Mesenchymal stem cell (in vitro differentiated cells and primary cell): ENCODE data around the gene DGCR2.
A peak's percentile ranks its signal among the peaks of the same experiment; 100 is the strongest.

Experiments used
- DNase-seq: peaks from one replicate; pipeline ENCODE4 v3.0.0-alpha.2; 2013
- H2AFZ ChIP-seq: one replicate; pipeline ENCODE4 v1.6.1; 2013; ENCODE audit warnings: low read depth, mild to moderate bottlenecking, control low read depth, inconsistent platforms, low read length, moderate library complexity
- H2AK5ac ChIP-seq: 2 replicates; pipeline ENCODE4 v1.6.1; 2013; ENCODE audit warnings: low read length, moderate library complexity, mild to moderate bottlenecking, inconsistent platforms; ENCODE audit not compliant: severe bottlenecking
- H2BK120ac ChIP-seq: one replicate; pipeline ENCODE4 v1.6.1; 2013; ENCODE audit warnings: low read depth, mild to moderate bottlenecking, inconsistent platforms, low read length, moderate library complexity
- H2BK12ac ChIP-seq, 2 experiments: one replicate each; pipeline ENCODE4 v1.6.1; 2013; ENCODE audit warnings: inconsistent platforms in 2 of 2, low read length in 2 of 2, mild to moderate bottlenecking in 2 of 2, moderate library complexity in 2 of 2, control low read depth in 1 of 2
- H2BK15ac ChIP-seq: one replicate; pipeline ENCODE4 v1.6.1; 2013; ENCODE audit warnings: mild to moderate bottlenecking, low read depth, inconsistent platforms; ENCODE audit not compliant: poor library complexity, severe bottlenecking
- H2BK5ac ChIP-seq: 2 replicates; pipeline ENCODE4 v1.6.1; 2013; ENCODE audit warnings: low read depth, mild to moderate bottlenecking, low read length, control low read depth, inconsistent platforms; ENCODE audit not compliant: poor library complexity, severe bottlenecking
- H3K14ac ChIP-seq, 2 experiments: one replicate each; pipeline ENCODE4 v1.6.1; 2013; ENCODE audit warnings: inconsistent platforms in 2 of 2, low read length in 2 of 2, control low read depth in 1 of 2, mild to moderate bottlenecking in 1 of 2, moderate library complexity in 1 of 2
- H3K18ac ChIP-seq, 2 experiments: one replicate each; pipeline ENCODE4 v1.6.1; 2013; ENCODE audit warnings: inconsistent platforms in 2 of 2, low read length in 2 of 2, control low read depth in 1 of 2, low read depth in 1 of 2, mild to moderate bottlenecking in 1 of 2
- H3K23ac ChIP-seq, 2 experiments: one replicate each; pipeline ENCODE4 v1.6.1; 2013; ENCODE audit warnings: inconsistent platforms in 2 of 2, low read length in 2 of 2, mild to moderate bottlenecking in 2 of 2, moderate library complexity in 2 of 2, control low read depth in 1 of 2
- H3K27ac ChIP-seq: 2 replicates; pipeline ENCODE4 v1.5.1; 2013; ENCODE audit warnings: mild to moderate bottlenecking, moderate library complexity, low read length, control low read depth, inconsistent platforms; ENCODE audit not compliant: poor library complexity, severe bottlenecking
- H3K27me3 ChIP-seq, 2 experiments: 2 replicates each; pipeline versions ENCODE4 v1.6.1 to v1.7.0; 2013; ENCODE audit warnings: low read length in 2 of 2, mild to moderate bottlenecking in 2 of 2, moderate library complexity in 2 of 2, control low read depth in 1 of 2, inconsistent platforms in 1 of 2; ENCODE audit not compliant: control insufficient read depth in 1 of 2, insufficient read depth in 1 of 2
- H3K36me3 ChIP-seq, 2 experiments: 2 replicates each; pipeline versions ENCODE4 v1.6.1 to v1.7.0; 2013; ENCODE audit warnings: low read length in 2 of 2, control low read depth in 1 of 2, inconsistent platforms in 1 of 2, low read depth in 1 of 2, mild to moderate bottlenecking in 1 of 2; ENCODE audit not compliant: insufficient read depth in 2 of 2, control insufficient read depth in 1 of 2
- H3K4ac ChIP-seq, 2 experiments: one replicate each; pipeline ENCODE4 v1.6.1; 2013; ENCODE audit warnings: inconsistent platforms in 2 of 2, low read length in 2 of 2, mild to moderate bottlenecking in 2 of 2, moderate library complexity in 2 of 2, control low read depth in 1 of 2, low read depth in 1 of 2
- H3K4me1 ChIP-seq: 2 replicates; pipeline ENCODE4 v1.6.1; 2013; ENCODE audit warnings: low read depth, low read length, control low read depth; ENCODE audit not compliant: control insufficient read depth, insufficient read depth
- H3K4me2 ChIP-seq: 2 replicates; pipeline ENCODE4 v1.6.1; 2013; ENCODE audit warnings: low read length, mild to moderate bottlenecking, inconsistent platforms; ENCODE audit not compliant: poor library complexity, severe bottlenecking
- H3K4me3 ChIP-seq, 2 experiments: 2 replicates each; pipeline versions ENCODE4 v1.5.1 to v1.7.0; 2013; ENCODE audit warnings: low read length in 2 of 2, mild to moderate bottlenecking in 2 of 2, control low read depth in 1 of 2, low read depth in 1 of 2; ENCODE audit not compliant: insufficient read depth in 1 of 2
- H3K79me1 ChIP-seq: replicated peaks from 2 replicates; pipeline ENCODE4 v1.6.1; 2013; ENCODE audit warnings: mild to moderate bottlenecking, control low read depth, low read length, inconsistent platforms; ENCODE audit not compliant: poor library complexity, severe bottlenecking
- H3K9ac ChIP-seq: 2 replicates; pipeline ENCODE4 v1.7.0; 2013; ENCODE audit warnings: mild to moderate bottlenecking, low read length, moderate library complexity
- H3K9me3 ChIP-seq: 2 replicates; pipeline ENCODE4 v1.7.0; 2013; ENCODE audit warnings: mild to moderate bottlenecking, low read length; ENCODE audit not compliant: control insufficient read depth
- H4K8ac ChIP-seq: one replicate; pipeline ENCODE4 v1.6.1; 2013; ENCODE audit warnings: inconsistent platforms, mild to moderate bottlenecking, low read length, moderate library complexity
- H4K91ac ChIP-seq: one replicate; pipeline ENCODE4 v1.6.1; 2013; ENCODE audit warnings: mild to moderate bottlenecking, low read length, inconsistent platforms
- WGBS: methylation state at CpG from one replicate; pipeline ENCODE4 v1.1.7; 2013; ENCODE audit warnings: mixed read lengths; 5-methylcytosine and 5-hydroxymethylcytosine counted together

Gene DGCR2

GRCh38 chr22:18991821-18992442 lies 130.3 kb downstream of the DGCR2 start:
- Histone ChIP-seq H4K8ac (no peak overlapping the region), H2BK15ac (no peak overlapping the region), H3K36me3 (no peaks in the 10 kb centered on the region), H3K9ac (no peak overlapping the region), H3K4me2 (no peak overlapping the region), H2AK5ac (no peak overlapping the region), H3K23ac (no peak overlapping the region), H3K18ac (no peak overlapping the region), H2BK12ac (no peak overlapping the region), H3K4me3 (no peak overlapping the region), H3K9me3 (no peaks in the 10 kb centered on the region), H2BK120ac (no peak overlapping the region), H3K14ac (no peak overlapping the region), H2BK5ac (no peak overlapping the region), H3K4ac (no peak overlapping the region), H4K91ac (no peak overlapping the region), H2AFZ (no peak overlapping the region), H3K27me3 (peaks cover 36 to 67% of the 10 kb centered on the region in 2 experiments), H3K79me1 (no peaks in the 10 kb centered on the region), H3K27ac (no peak overlapping the region), H3K4me1 (peaks cover 5% of the 10 kb centered on the region)
- WGBS: 96% methylated on average over 33 of the region's 33 CpGs
- DNase-seq: no peak

GRCh38 chr22:18991138-18991432 lies 131.1 kb downstream of the DGCR2 start:
- H3K18ac ChIP-seq: no peak overlapping the region
- H2AK5ac ChIP-seq: no peak overlapping the region
- no peak for DNase-seq
- no peak overlapping the region for H3K14ac ChIP-seq
- H4K91ac ChIP-seq: peak overlapping the region; percentile 21
- peak overlapping the region; percentile 5 for H2AFZ ChIP-seq
- no peak overlapping the region for H2BK12ac ChIP-seq
- H3K27ac ChIP-seq: no peak overlapping the region
- H2BK120ac ChIP-seq: no peak overlapping the region
- H3K9ac ChIP-seq: no peak overlapping the region
- H3K27me3 ChIP-seq: peaks cover 32 to 62% of the 10 kb centered on the region in 2 experiments
- H3K4me1 ChIP-seq: peaks cover 5% of the 10 kb centered on the region
- H4K8ac ChIP-seq: no peak overlapping the region
- WGBS: 89% methylated on average over 7 of the region's 7 CpGs
- H2BK15ac ChIP-seq: no peak overlapping the region
- no peak overlapping the region for H3K4me3 ChIP-seq
- H3K4ac ChIP-seq: no peak overlapping the region
- no peak overlapping the region for H3K23ac ChIP-seq
- H3K4me2 ChIP-seq: no peak overlapping the region
- no peaks in the 10 kb centered on the region for H3K36me3 ChIP-seq
- no peaks in the 10 kb centered on the region for H3K9me3 ChIP-seq
- no peaks in the 10 kb centered on the region for H3K79me1 ChIP-seq
- no peak overlapping the region for H2BK5ac ChIP-seq

DNA sequence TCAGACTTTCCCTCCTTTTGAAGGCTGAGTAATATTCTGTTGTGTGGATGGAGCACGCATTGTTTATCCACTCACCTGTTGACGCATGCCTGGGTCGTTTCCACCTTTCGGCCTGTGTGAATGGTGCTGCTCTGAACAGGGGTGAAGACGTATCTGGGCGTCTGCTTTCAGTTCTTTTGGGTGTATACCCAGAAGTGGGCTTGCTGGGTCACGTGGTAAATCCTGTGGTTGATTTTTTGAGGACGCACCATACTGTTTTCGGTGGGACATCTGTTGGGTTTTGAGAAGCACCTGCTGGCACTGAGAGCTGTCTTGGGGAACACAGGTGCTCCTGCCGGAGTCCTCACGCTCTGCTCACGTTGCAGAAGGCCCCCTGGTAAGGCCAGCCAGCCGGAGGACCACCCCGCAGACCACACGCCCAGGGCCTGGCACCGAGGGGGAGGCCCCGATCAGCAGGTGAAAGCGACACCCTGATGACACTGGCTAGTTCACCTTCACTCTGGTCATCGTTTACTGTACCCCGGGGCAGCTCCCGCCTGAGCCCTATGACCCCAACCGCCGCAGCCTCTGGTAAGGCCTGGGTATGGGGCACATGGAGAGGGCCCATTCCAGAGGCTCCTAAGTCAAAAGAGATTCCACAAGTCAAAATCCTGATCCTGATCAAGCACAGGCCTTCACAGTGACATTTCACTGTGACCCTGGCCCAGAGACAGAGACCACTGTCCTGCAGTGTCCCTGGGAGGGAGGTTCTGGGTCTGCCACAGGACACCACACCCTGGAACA lies 131.7 kb downstream of the DGCR2 start:
- H4K91ac ChIP-seq: peak overlapping the region; percentile 21
- H3K4ac ChIP-seq: no peak overlapping the region
- no peak overlapping the region for H3K4me2 ChIP-seq
- no peak overlapping the region for H2BK12ac ChIP-seq
- no peaks in the 10 kb centered on the region for H3K36me3 ChIP-seq
- H2AK5ac ChIP-seq: no peak overlapping the region
- no peak overlapping the region for H3K18ac ChIP-seq
- peaks cover 27 to 59% of the 10 kb centered on the region in 2 experiments for H3K27me3 ChIP-seq
- peak overlapping the region; percentile 5 for H2AFZ ChIP-seq
- no peak overlapping the region for H3K4me3 ChIP-seq
- no peak overlapping the region for H2BK15ac ChIP-seq
- 92% methylated on average over 23 of the region's 23 CpGs for WGBS
- no peak overlapping the region for H2BK120ac ChIP-seq
- H3K4me1 ChIP-seq: peaks cover 5% of the 10 kb centered on the region
- no peak overlapping the region for H3K27ac ChIP-seq
- H3K14ac ChIP-seq: no peak overlapping the region
- H4K8ac ChIP-seq: no peak overlapping the region
- no peak overlapping the region for H3K23ac ChIP-seq
- H3K79me1 ChIP-seq: no peaks in the 10 kb centered on the region
- no peak for DNase-seq
- H3K9ac ChIP-seq: no peak overlapping the region
- no peaks in the 10 kb centered on the region for H3K9me3 ChIP-seq
- no peak overlapping the region for H2BK5ac ChIP-seq

- Histone ChIP-seq H3K27ac (no peak overlapping the region), H2BK120ac (no peak overlapping the region), H3K4ac (no peak overlapping the region), H2BK15ac (no peak overlapping the region), H2BK12ac (no peak overlapping the region), H3K79me1 (no peaks in the 10 kb centered on the region), H3K4me1 (no peaks in the 10 kb centered on the region), H2AFZ (no peak overlapping the region), H3K14ac (no peak overlapping the region), H4K91ac (no peak overlapping the region), H3K36me3 (no peaks in the 10 kb centered on the region), H4K8ac (no peak overlapping the region), H3K18ac (no peak overlapping the region), H3K27me3 (peaks cover 26 to 45% of the 10 kb centered on the region in 2 experiments), H3K9me3 (no peaks in the 10 kb centered on the region), H2BK5ac (no peak overlapping the region), H3K4me3 (no peak overlapping the region), H3K9ac (no peak overlapping the region), H3K4me2 (no peak overlapping the region), H3K23ac (no peak overlapping the region), H2AK5ac (no peak overlapping the region)
- no peak for DNase-seq
- 97% methylated on average over 3 of the region's 4 CpGs for WGBS
Measured at GRCh38 chr22:18988958-18989357, 133.3 kb downstream of the DGCR2 start.
